ENCODE measurements around the gene F5.

The F5 gene

GRCh38 chr1:169499807-169500206 lies 86.5 kb downstream of the F5 start:
- TF ChIP-seq USF1 (IDR thresholded peaks at IDR 0.05), result no peak
- no peak for TF ChIP-seq NFIC (IDR thresholded peaks at IDR 0.05)
- TF ChIP-seq EP300 (IDR thresholded peaks at IDR 0.05; ENCODE audit: borderline replicate concordance), result no peak
- TF ChIP-seq CREB1 (IDR thresholded peaks at IDR 0.05; ENCODE audit: low read depth), result no peak
- no peak for TF ChIP-seq CEBPB (IDR thresholded peaks at IDR 0.05)
- no peak for TF ChIP-seq REST (IDR thresholded peaks at IDR 0.05; ENCODE audit: low read depth)
- no peak for TF ChIP-seq RAD21 (IDR thresholded peaks at IDR 0.05; ENCODE audit: low read depth)
- no peak for TF ChIP-seq FOXM1 (IDR thresholded peaks at IDR 0.05; ENCODE audit: borderline replicate concordance, low read depth)
- TF ChIP-seq EGR1 (IDR thresholded peaks at IDR 0.05), result no peak
- TF ChIP-seq TAF1 (IDR thresholded peaks at IDR 0.05; ENCODE audit: low read depth), result no peak
- TF ChIP-seq TEAD4 (IDR thresholded peaks at IDR 0.05), result no peak
- no peak for TF ChIP-seq TCF12 (IDR thresholded peaks at IDR 0.05; ENCODE audit: low read depth)
- no peak for TF ChIP-seq ZBTB7A (IDR thresholded peaks at IDR 0.05; ENCODE audit: low read depth)
- TF ChIP-seq, protein P1, sequence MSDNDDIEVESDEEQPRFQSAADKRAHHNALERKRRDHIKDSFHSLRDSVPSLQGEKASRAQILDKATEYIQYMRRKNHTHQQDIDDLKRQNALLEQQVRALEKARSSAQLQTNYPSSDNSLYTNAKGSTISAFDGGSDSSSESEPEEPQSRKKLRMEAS (IDR thresholded peaks at IDR 0.05), result no peak
- no peak for TF ChIP-seq YY1 (IDR thresholded peaks at IDR 0.05; ENCODE audit: low read depth)

- no peak for TF ChIP-seq CREB1 (IDR thresholded peaks at IDR 0.05; ENCODE audit: low read depth)
- TF ChIP-seq YY1 (IDR thresholded peaks at IDR 0.05; ENCODE audit: low read depth), result no peak
- no peak for TF ChIP-seq TCF12 (IDR thresholded peaks at IDR 0.05; ENCODE audit: low read depth)
- no peak for TF ChIP-seq EGR1 (IDR thresholded peaks at IDR 0.05)
- no peak for TF ChIP-seq FOXM1 (IDR thresholded peaks at IDR 0.05; ENCODE audit: borderline replicate concordance, low read depth)
- TF ChIP-seq, protein P1 (IDR thresholded peaks at IDR 0.05), result no peak
- TF ChIP-seq TEAD4 (IDR thresholded peaks at IDR 0.05), result no peak
- no peak for TF ChIP-seq RAD21 (IDR thresholded peaks at IDR 0.05; ENCODE audit: low read depth)
- TF ChIP-seq EP300 (IDR thresholded peaks at IDR 0.05; ENCODE audit: borderline replicate concordance), result no peak
- TF ChIP-seq REST (IDR thresholded peaks at IDR 0.05; ENCODE audit: low read depth), result no peak
- TF ChIP-seq NFIC (IDR thresholded peaks at IDR 0.05), result no peak
- no peak for TF ChIP-seq TAF1 (IDR thresholded peaks at IDR 0.05; ENCODE audit: low read depth)
- TF ChIP-seq CEBPB (IDR thresholded peaks at IDR 0.05), result no peak
- no peak for TF ChIP-seq USF1 (IDR thresholded peaks at IDR 0.05)
Measured at GRCh38 chr1:169497317-169497716, 89.0 kb downstream of the F5 start.

GRCh38 chr1:169495916-169496315 lies 90.4 kb downstream of the F5 start:
- no peak for TF ChIP-seq CREB1 (IDR thresholded peaks at IDR 0.05; ENCODE audit: low read depth)
- TF ChIP-seq, protein P1 (IDR thresholded peaks at IDR 0.05), result no peak
- no peak for TF ChIP-seq RAD21 (IDR thresholded peaks at IDR 0.05; ENCODE audit: low read depth)
- no peak for TF ChIP-seq EGR1 (IDR thresholded peaks at IDR 0.05)
- no peak for TF ChIP-seq NFIC (IDR thresholded peaks at IDR 0.05)
- TF ChIP-seq TAF1 (IDR thresholded peaks at IDR 0.05; ENCODE audit: low read depth), result no peak
- TF ChIP-seq TCF12 (IDR thresholded peaks at IDR 0.05; ENCODE audit: low read depth), result no peak
- no peak for TF ChIP-seq CEBPB (IDR thresholded peaks at IDR 0.05)
- TF ChIP-seq USF1 (IDR thresholded peaks at IDR 0.05), result no peak
- no peak for TF ChIP-seq ZBTB7A (IDR thresholded peaks at IDR 0.05; ENCODE audit: low read depth)
- no peak for TF ChIP-seq EP300 (IDR thresholded peaks at IDR 0.05; ENCODE audit: borderline replicate concordance)
- no peak for TF ChIP-seq FOXM1 (IDR thresholded peaks at IDR 0.05; ENCODE audit: borderline replicate concordance, low read depth)
- TF ChIP-seq YY1 (IDR thresholded peaks at IDR 0.05; ENCODE audit: low read depth), result no peak
- TF ChIP-seq TEAD4 (IDR thresholded peaks at IDR 0.05), result no peak
- TF ChIP-seq REST (IDR thresholded peaks at IDR 0.05; ENCODE audit: low read depth), result no peak

Measured in Ishikawa (cell line).